Fibroblast of villous mesenchyme (primary cell): ENCODE measurements around the gene IL18R1. TPM values are rescaled to one million over a fixed set of nuclear protein-coding genes. Genes with fewer than 3 reads are reported as not detected.

Source experiments
- DNase-seq: peaks from one replicate; pipeline ENCODE4 v3.0.0-alpha.2; 2010; ENCODE audit warnings: low read depth
- H3K4me3 ChIP-seq: 2 replicates; pipeline ENCODE4 v1.5.1; 2011; ENCODE audit warnings: low read depth, mild to moderate bottlenecking, low read length
- CTCF ChIP-seq: IDR thresholded peaks from 2 replicates; pipeline ENCODE4 v1.5.1; 2012; ENCODE audit warnings: low read depth, mild to moderate bottlenecking, low read length; ENCODE audit not compliant: insufficient read depth
- total RNA-seq: library from RNA; depleted of rRNA; stranded (reverse); fragments of >200 nt; gene quantifications from 2 replicates; pipeline ENCODE4 v1.2.3, GENCODE V29; 2012

IL18R1 gene
- total RNA-seq, 1 donor: 0.43 TPM

GRCh38 chr2:102386004-102386403 is 30.4 kb downstream of the IL18R1 start:
- no peak overlapping the region for H3K4me3 ChIP-seq
- DNase-seq: no peak
- TF ChIP-seq CTCF: no peak

DNA sequence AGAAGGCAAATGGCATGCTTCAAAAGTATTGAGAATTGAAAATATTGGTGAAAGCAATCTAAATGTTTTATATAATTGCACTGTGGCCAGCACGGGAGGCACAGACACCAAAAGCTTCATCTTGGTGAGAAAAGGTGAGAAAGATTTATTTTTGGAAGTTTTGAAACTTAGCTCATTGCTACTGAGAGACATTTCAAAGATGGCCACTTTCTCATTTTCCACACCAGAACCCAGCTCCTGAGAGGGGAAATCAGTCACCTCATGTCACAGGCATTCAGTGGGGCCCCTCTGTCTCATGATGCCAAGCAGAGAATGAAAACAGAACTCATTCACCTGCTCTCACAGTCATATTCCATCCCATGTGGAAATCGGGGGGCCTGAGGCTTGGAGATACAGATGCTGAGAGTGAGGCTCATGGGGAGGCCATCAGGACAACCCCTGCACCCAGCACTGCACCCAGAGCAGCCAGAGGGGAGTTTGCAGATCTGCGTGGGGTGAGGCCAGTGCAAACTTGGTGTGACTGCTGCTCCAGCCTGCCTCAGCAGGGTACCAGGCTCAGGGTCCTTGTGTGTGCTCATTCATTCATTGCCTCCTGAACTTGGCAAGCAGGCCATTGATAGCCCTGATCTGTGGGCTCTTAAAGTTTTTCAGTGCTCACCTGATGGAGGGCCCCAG is 31.4 kb downstream of the IL18R1 start:
- DNase-seq: no peak
- H3K4me3 ChIP-seq: no peak overlapping the region
- no peak for TF ChIP-seq CTCF

- no peak for TF ChIP-seq CTCF
- no peak overlapping the region for H3K4me3 ChIP-seq
- DNase-seq: no peak
Observed at GRCh38 chr2:102387763-102388546, 32.4 kb downstream of the IL18R1 start.

GRCh38 chr2:102391565-102391964 is 36.0 kb downstream of the IL18R1 start:
- TF ChIP-seq CTCF: no peak
- H3K4me3 ChIP-seq: no peak overlapping the region
- no peak for DNase-seq

DNA sequence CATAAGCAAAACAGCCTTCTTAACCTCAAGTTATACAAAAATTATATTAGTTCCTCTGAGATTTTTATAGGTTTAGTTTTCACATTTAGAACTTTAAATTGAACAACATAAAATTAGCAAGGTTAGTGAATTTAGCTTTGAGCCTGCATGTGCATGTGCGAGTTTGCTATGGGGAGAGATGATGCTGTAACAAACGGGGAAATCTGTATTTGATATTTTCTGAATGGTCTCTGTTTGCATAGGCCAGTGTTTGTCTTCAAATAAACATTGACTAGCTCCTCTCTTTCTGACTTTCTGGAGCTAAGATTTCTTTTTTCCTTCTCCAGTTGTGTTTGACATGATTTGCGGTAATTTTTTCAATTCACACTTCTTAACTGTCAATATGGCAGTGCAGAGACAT is 36.5 kb downstream of the IL18R1 start:
- TF ChIP-seq CTCF: no peak
- DNase-seq: no peak
- H3K4me3 ChIP-seq: no peak overlapping the region

DNA sequence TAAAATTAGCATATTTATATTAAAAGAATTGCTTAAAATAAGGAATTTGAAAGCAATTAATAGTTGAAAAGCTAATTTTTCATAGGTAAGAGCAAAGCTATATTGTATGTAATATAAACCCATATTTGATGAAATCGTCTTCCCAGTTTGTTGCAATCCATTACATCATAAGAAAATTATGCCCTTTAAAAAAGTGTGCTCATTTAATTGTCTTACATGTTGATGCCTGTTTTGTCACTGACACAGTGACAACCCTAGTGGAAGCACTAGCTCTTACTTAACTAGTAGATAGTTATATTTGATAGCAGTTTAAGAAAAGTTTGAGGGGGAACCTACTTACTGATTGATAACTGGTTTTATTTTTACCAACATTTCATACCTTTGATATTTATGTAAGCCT is 37.3 kb downstream of the IL18R1 start:
- DNase-seq: no peak
- TF ChIP-seq CTCF: no peak
- no peak overlapping the region for H3K4me3 ChIP-seq
